ENCODE measurements around the gene TFB1M.

GRCh38 chr6:155259204-155259603 is 55.1 kb downstream of the TFB1M start:
- TF ChIP-seq, protein P1, sequence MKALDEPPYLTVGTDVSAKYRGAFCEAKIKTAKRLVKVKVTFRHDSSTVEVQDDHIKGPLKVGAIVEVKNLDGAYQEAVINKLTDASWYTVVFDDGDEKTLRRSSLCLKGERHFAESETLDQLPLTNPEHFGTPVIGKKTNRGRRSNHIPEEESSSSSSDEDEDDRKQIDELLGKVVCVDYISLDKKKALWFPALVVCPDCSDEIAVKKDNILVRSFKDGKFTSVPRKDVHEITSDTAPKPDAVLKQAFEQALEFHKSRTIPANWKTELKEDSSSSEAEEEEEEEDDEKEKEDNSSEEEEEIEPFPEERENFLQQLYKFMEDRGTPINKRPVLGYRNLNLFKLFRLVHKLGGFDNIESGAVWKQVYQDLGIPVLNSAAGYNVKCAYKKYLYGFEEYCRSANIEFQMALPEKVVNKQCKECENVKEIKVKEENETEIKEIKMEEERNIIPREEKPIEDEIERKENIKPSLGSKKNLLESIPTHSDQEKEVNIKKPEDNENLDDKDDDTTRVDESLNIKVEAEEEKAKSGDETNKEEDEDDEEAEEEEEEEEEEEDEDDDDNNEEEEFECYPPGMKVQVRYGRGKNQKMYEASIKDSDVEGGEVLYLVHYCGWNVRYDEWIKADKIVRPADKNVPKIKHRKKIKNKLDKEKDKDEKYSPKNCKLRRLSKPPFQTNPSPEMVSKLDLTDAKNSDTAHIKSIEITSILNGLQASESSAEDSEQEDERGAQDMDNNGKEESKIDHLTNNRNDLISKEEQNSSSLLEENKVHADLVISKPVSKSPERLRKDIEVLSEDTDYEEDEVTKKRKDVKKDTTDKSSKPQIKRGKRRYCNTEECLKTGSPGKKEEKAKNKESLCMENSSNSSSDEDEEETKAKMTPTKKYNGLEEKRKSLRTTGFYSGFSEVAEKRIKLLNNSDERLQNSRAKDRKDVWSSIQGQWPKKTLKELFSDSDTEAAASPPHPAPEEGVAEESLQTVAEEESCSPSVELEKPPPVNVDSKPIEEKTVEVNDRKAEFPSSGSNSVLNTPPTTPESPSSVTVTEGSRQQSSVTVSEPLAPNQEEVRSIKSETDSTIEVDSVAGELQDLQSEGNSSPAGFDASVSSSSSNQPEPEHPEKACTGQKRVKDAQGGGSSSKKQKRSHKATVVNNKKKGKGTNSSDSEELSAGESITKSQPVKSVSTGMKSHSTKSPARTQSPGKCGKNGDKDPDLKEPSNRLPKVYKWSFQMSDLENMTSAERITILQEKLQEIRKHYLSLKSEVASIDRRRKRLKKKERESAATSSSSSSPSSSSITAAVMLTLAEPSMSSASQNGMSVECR (CRISPR knock-in tag; IDR thresholded peaks at IDR 0.05), result no peak
- TF ChIP-seq FOXK2 (conservative IDR thresholded peaks at IDR 0.05 in 1 of 2, IDR thresholded peaks at IDR 0.05 in 1 of 2; ENCODE audit: low read depth in 2 of 2), result no peak
- TF ChIP-seq POLR2AphosphoS5 (IDR thresholded peaks at IDR 0.05; ENCODE audit: control insufficient read depth, insufficient read depth, low read depth, low read length), result no peak
- TF ChIP-seq CAMTA2 (CRISPR knock-in tag; conservative IDR thresholded peaks at IDR 0.05), result no peak
- no peak for TF ChIP-seq ELK3 (CRISPR knock-in tag; IDR thresholded peaks at IDR 0.05)
- no peak for TF ChIP-seq CBX8 (IDR thresholded peaks at IDR 0.05; ENCODE audit: borderline replicate concordance, extremely low read depth, low read depth, low read length, poor library complexity, severe bottlenecking)
- TF ChIP-seq, protein P2, sequence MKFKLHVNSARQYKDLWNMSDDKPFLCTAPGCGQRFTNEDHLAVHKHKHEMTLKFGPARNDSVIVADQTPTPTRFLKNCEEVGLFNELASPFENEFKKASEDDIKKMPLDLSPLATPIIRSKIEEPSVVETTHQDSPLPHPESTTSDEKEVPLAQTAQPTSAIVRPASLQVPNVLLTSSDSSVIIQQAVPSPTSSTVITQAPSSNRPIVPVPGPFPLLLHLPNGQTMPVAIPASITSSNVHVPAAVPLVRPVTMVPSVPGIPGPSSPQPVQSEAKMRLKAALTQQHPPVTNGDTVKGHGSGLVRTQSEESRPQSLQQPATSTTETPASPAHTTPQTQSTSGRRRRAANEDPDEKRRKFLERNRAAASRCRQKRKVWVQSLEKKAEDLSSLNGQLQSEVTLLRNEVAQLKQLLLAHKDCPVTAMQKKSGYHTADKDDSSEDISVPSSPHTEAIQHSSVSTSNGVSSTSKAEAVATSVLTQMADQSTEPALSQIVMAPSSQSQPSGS (CRISPR knock-in tag; IDR thresholded peaks at IDR 0.05), result no peak
- TF ChIP-seq, protein P3, sequence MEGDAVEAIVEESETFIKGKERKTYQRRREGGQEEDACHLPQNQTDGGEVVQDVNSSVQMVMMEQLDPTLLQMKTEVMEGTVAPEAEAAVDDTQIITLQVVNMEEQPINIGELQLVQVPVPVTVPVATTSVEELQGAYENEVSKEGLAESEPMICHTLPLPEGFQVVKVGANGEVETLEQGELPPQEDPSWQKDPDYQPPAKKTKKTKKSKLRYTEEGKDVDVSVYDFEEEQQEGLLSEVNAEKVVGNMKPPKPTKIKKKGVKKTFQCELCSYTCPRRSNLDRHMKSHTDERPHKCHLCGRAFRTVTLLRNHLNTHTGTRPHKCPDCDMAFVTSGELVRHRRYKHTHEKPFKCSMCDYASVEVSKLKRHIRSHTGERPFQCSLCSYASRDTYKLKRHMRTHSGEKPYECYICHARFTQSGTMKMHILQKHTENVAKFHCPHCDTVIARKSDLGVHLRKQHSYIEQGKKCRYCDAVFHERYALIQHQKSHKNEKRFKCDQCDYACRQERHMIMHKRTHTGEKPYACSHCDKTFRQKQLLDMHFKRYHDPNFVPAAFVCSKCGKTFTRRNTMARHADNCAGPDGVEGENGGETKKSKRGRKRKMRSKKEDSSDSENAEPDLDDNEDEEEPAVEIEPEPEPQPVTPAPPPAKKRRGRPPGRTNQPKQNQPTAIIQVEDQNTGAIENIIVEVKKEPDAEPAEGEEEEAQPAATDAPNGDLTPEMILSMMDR (IDR thresholded peaks at IDR 0.05 in 2 of 3, conservative IDR thresholded peaks at IDR 0.05 in 1 of 3; ENCODE audit: insufficient read depth in 2 of 3, low read depth in 1 of 3, low read length in 3 of 3), result no peak
- TF ChIP-seq EZH2 (IDR thresholded peaks at IDR 0.05; ENCODE audit: borderline replicate concordance, low read depth, low read length), result no peak
- TF ChIP-seq NR2C2 (CRISPR knock-in tag; IDR thresholded peaks at IDR 0.05), result no peak
- no peak for TF ChIP-seq NR2C2 (tag; IDR thresholded peaks at IDR 0.05)
- no peak for TF ChIP-seq MAFG (tag; conservative IDR thresholded peaks at IDR 0.05)
- no peak for TF ChIP-seq EP300 (IDR thresholded peaks at IDR 0.05; ENCODE audit: low read length)
- no peak for TF ChIP-seq GABPB2 (CRISPR knock-in tag; conservative IDR thresholded peaks at IDR 0.05)
